HepG2 (cell line): ENCODE measurements around the gene BBOF1. TPM values are rescaled to one million over a fixed set of nuclear protein-coding genes. Genes with fewer than 3 reads are reported as not detected.

Source experiments
- CBX1 ChIP-seq: IDR thresholded peaks from one replicate; pipeline ENCODE4 v1.6.1; 2016; ENCODE audit warnings: antibody characterized with exemption, low read depth
- ETV5 ChIP-seq: IDR thresholded peaks from 2 replicates; pipeline ENCODE4 v1.6.1; 2018; ENCODE audit warnings: missing biosample characterization, missing genetic modification reagents, inconsistent platforms, borderline replicate concordance
- KLF16 ChIP-seq, 2 experiments: sonication (generic) in 1 of 2; formaldehyde crosslinking in 1 of 2; IDR thresholded peaks; 2 replicates each; pipeline versions ENCODE4 v1.6.1 to v1.8.0; 2016 to 2023; ENCODE audit warnings: missing genetic modification reagents in 2 of 2, missing compliant biosample characterization in 1 of 2
- MAFG ChIP-seq: sonication (generic); formaldehyde crosslinking; IDR thresholded peaks from 2 replicates; pipeline ENCODE4 v1.5.1; 2020; ENCODE audit warnings: mild to moderate bottlenecking, missing genetic modification reagents
- NCOR1 ChIP-seq: fragments of 200-600 bp; sonication (generic); IDR thresholded peaks from 2 replicates; pipeline ENCODE4 v1.7.0; 2017; ENCODE audit warnings: antibody characterized with exemption, low read length, borderline replicate concordance
- PHF5A ChIP-seq: IDR thresholded peaks from one replicate; pipeline ENCODE4 v1.6.1; 2018; ENCODE audit warnings: low read depth, missing genetic modification reagents; ENCODE audit not compliant: unreplicated experiment
- RFXAP ChIP-seq: sonication (generic); formaldehyde crosslinking; IDR thresholded peaks from 2 replicates; pipeline ENCODE4 v1.4.0; 2020; ENCODE audit warnings: missing genetic modification reagents, borderline replicate concordance
- SIX4 ChIP-seq: sonication (generic); formaldehyde crosslinking; IDR thresholded peaks from 2 replicates; pipeline ENCODE4 v1.4.0; 2020; ENCODE audit warnings: missing genetic modification reagents
- TCF7L2 ChIP-seq: IDR thresholded peaks from 2 replicates; pipeline ENCODE4 v1.6.1; 2011; ENCODE audit warnings: mild to moderate bottlenecking, low read depth, low read length, moderate library complexity
- ZBTB42 ChIP-seq: sonication (generic); formaldehyde crosslinking; IDR thresholded peaks from 2 replicates; pipeline ENCODE4 v1.5.0; 2020; ENCODE audit warnings: mild to moderate bottlenecking, missing genetic modification reagents
- ZFP1 ChIP-seq: IDR thresholded peaks from 2 replicates; pipeline ENCODE4 v1.6.1; 2016
- ZNF124 ChIP-seq: sonication (generic); formaldehyde crosslinking; IDR thresholded peaks from 2 replicates; pipeline ENCODE4 v1.4.0; 2020; ENCODE audit warnings: missing genetic modification reagents
- ZNF205 ChIP-seq: IDR thresholded peaks from 2 replicates; pipeline ENCODE4 v1.6.1; 2018; ENCODE audit warnings: missing biosample characterization, missing genetic modification reagents
- ZNF225 ChIP-seq: sonication (generic); formaldehyde crosslinking; IDR thresholded peaks from 2 replicates; pipeline ENCODE4 v1.4.0; 2020; ENCODE audit warnings: mild to moderate bottlenecking, missing genetic modification reagents
- ZNF430 ChIP-seq: sonication (generic); formaldehyde crosslinking; IDR thresholded peaks from 2 replicates; pipeline ENCODE4 v1.9.0; 2021; ENCODE audit warnings: mild to moderate bottlenecking, missing genetic modification reagents
- ZNF510 ChIP-seq: sonication (generic); formaldehyde crosslinking; IDR thresholded peaks from 2 replicates; pipeline ENCODE4 v1.4.0; 2020; ENCODE audit warnings: low read depth, mild to moderate bottlenecking, missing genetic modification reagents
- ZNF556 ChIP-seq: sonication (generic); formaldehyde crosslinking; IDR thresholded peaks from 2 replicates; pipeline ENCODE4 v1.4.0; 2020; ENCODE audit warnings: mild to moderate bottlenecking, missing genetic modification reagents, borderline replicate concordance
- ZNF782 ChIP-seq: sonication (generic); formaldehyde crosslinking; IDR thresholded peaks from 2 replicates; pipeline ENCODE4 v1.4.0; 2020; ENCODE audit warnings: missing genetic modification reagents, mild to moderate bottlenecking, borderline replicate concordance
- ZSCAN21 ChIP-seq: sonication (generic); formaldehyde crosslinking; IDR thresholded peaks from 2 replicates; pipeline ENCODE4 v1.8.0; 2022; ENCODE audit warnings: mild to moderate bottlenecking, missing genetic modification reagents, moderate library complexity, borderline replicate concordance
- polyA plus RNA-seq, 8 experiments: library from polyadenylated mRNA; depleted of rRNA in 3 of 8; stranded (reverse) in 7 of 8; unstranded in 1 of 8; fragments of >200 nt; fragmentation: Illumina TruSeq in 4 of 8; extraction: Trizol in 4 of 8; gene quantifications; 2 replicates each; pipeline versions ENCODE4 v1.2.1 to v1.2.3, GENCODE V29; 2011 to 2016; ENCODE audit warnings: low read depth in 4 of 8, missing spikeins in 1 of 8, mixed read lengths in 1 of 8; ENCODE audit not compliant: insufficient read depth in 1 of 8
- total RNA-seq, 5 experiments: library from RNA; depleted of rRNA; stranded (reverse); fragments of >200 nt; fragmentation: Illumina TruSeq; extraction: Trizol; gene quantifications; 2 replicates each; pipeline ENCODE4 v1.2.3, GENCODE V29; 2016; ENCODE audit warnings: low read depth in 1 of 5
- TF ChIP-seq, protein P1 (sequence below): sonication (generic); formaldehyde crosslinking; IDR thresholded peaks from 2 replicates; pipeline ENCODE4 v1.4.0; 2020; ENCODE audit warnings: mild to moderate bottlenecking, missing genetic modification reagents
- TF ChIP-seq, protein P2 (sequence below): sonication (generic); formaldehyde crosslinking; IDR thresholded peaks from 2 replicates; pipeline ENCODE4 v1.5.1; 2020; ENCODE audit warnings: missing genetic modification reagents, mild to moderate bottlenecking, borderline replicate concordance
- TF ChIP-seq, protein P3 (sequence below): sonication (generic); formaldehyde crosslinking; IDR thresholded peaks from 2 replicates; pipeline ENCODE4 v1.5.1; 2020; ENCODE audit warnings: mild to moderate bottlenecking, missing genetic modification reagents, borderline replicate concordance

The BBOF1 gene
- total and polyA plus RNA-seq, 2 of the 13 experiments (the other 11 are each of a cell fraction or from before 2014, with no cell fraction given), result 1.6 to 2.3 TPM

DNA sequence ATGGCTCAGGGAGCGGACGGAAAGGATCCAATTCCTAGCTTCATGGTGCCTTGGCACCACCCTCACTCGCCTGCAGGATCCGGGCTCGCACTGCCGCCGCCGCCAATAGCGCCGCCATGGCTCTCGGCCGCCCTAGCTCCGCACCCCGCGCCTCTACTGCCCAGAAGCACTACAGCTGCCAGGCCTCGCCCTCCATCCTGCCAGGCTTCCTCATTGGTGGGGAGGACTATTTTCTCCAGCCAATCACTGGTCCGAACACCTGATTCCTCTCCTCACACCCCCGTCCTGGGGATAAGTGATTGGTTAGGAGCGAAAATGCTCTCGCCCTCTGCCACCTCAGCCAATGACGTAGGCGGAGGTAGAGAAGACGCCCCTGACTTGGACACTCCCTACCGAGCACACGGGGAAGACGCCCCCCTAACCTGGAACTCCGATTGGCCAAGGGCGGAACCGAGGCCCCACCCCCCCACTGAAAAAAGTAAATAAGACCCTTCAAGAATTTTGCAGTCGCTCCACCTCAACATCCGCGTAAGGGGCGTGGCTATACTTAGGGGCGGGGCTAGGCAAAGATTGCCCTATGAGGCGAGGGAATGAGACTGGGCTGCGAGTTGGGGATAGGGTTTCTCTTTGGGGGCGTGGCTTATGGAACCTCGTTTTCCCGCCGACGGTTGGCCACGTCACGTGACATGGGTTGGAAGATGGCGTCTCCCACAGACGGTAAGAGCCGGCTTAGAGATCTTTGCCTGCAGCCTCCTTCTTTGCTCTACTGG, 65.3 kb downstream of the BBOF1 start, which contains the start of the genes ALDH6A1 and LIN52 (continued):
- TF ChIP-seq ZNF225 (CRISPR knock-in tag), result no peak
- no peak for TF ChIP-seq ETV5 (CRISPR knock-in tag)
- TF ChIP-seq ZBTB42 (CRISPR knock-in tag), result peak; percentile 23; the same call in 1 of the 2 replicates
- TF ChIP-seq, protein P1, sequence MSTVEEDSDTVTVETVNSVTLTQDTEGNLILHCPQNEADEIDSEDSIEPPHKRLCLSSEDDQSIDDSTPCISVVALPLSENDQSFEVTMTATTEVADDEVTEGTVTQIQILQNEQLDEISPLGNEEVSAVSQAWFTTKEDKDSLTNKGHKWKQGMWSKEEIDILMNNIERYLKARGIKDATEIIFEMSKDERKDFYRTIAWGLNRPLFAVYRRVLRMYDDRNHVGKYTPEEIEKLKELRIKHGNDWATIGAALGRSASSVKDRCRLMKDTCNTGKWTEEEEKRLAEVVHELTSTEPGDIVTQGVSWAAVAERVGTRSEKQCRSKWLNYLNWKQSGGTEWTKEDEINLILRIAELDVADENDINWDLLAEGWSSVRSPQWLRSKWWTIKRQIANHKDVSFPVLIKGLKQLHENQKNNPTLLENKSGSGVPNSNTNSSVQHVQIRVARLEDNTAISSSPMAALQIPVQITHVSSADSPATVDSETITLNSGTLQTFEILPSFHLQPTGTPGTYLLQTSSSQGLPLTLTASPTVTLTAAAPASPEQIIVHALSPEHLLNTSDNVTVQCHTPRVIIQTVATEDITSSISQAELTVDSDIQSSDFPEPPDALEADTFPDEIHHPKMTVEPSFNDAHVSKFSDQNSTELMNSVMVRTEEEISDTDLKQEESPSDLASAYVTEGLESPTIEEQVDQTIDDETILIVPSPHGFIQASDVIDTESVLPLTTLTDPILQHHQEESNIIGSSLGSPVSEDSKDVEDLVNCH, result no peak
- no peak; the same call in 1 of the 2 replicates for TF ChIP-seq ZSCAN21 (CRISPR knock-in tag)
- TF ChIP-seq CBX1, result no peak
- TF ChIP-seq, protein P2, sequence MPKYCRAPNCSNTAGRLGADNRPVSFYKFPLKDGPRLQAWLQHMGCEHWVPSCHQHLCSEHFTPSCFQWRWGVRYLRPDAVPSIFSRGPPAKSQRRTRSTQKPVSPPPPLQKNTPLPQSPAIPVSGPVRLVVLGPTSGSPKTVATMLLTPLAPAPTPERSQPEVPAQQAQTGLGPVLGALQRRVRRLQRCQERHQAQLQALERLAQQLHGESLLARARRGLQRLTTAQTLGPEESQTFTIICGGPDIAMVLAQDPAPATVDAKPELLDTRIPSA (CRISPR knock-in tag), result no peak
- 0 out of 2 replicates have a peak, but pooled peaks have one; percentile 47 for TF ChIP-seq ZNF124 (CRISPR knock-in tag)
- no peak for TF ChIP-seq ZNF430 (CRISPR knock-in tag)
- TF ChIP-seq SIX4 (CRISPR knock-in tag), result peak; percentile 44; the same call in 1 of the 2 replicates
- TF ChIP-seq, protein P3, sequence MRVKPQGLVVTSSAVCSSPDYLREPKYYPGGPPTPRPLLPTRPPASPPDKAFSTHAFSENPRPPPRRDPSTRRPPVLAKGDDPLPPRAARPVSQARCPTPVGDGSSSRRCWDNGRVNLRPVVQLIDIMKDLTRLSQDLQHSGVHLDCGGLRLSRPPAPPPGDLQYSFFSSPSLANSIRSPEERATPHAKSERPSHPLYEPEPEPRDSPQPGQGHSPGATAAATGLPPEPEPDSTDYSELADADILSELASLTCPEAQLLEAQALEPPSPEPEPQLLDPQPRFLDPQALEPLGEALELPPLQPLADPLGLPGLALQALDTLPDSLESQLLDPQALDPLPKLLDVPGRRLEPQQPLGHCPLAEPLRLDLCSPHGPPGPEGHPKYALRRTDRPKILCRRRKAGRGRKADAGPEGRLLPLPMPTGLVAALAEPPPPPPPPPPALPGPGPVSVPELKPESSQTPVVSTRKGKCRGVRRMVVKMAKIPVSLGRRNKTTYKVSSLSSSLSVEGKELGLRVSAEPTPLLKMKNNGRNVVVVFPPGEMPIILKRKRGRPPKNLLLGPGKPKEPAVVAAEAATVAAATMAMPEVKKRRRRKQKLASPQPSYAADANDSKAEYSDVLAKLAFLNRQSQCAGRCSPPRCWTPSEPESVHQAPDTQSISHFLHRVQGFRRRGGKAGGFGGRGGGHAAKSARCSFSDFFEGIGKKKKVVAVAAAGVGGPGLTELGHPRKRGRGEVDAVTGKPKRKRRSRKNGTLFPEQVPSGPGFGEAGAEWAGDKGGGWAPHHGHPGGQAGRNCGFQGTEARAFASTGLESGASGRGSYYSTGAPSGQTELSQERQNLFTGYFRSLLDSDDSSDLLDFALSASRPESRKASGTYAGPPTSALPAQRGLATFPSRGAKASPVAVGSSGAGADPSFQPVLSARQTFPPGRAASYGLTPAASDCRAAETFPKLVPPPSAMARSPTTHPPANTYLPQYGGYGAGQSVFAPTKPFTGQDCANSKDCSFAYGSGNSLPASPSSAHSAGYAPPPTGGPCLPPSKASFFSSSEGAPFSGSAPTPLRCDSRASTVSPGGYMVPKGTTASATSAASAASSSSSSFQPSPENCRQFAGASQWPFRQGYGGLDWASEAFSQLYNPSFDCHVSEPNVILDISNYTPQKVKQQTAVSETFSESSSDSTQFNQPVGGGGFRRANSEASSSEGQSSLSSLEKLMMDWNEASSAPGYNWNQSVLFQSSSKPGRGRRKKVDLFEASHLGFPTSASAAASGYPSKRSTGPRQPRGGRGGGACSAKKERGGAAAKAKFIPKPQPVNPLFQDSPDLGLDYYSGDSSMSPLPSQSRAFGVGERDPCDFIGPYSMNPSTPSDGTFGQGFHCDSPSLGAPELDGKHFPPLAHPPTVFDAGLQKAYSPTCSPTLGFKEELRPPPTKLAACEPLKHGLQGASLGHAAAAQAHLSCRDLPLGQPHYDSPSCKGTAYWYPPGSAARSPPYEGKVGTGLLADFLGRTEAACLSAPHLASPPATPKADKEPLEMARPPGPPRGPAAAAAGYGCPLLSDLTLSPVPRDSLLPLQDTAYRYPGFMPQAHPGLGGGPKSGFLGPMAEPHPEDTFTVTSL (CRISPR knock-in tag), result no peak
- no peak for TF ChIP-seq TCF7L2
- TF ChIP-seq ZNF782, result no peak
- no peak for TF ChIP-seq PHF5A (CRISPR knock-in tag)
- TF ChIP-seq KLF16 (CRISPR knock-in tag; IDR thresholded peaks at IDR 0.05), result peak in 1 of 2 experiments; percentile 74; a peak in 2 of 4 replicates
- TF ChIP-seq ZFP1 (CRISPR knock-in tag), result no peak
- TF ChIP-seq ZNF205 (CRISPR knock-in tag), result peak; percentile 40; the same call in 1 of the 2 replicates
- TF ChIP-seq NCOR1, result peak; percentile 59; the same call in 1 of the 2 replicates
- no peak for TF ChIP-seq ZNF510 (CRISPR knock-in tag)
- peak; percentile 85; the same call in 1 of the 2 replicates for TF ChIP-seq RFXAP (CRISPR knock-in tag)
- TF ChIP-seq ZNF556 (CRISPR knock-in tag), result no peak
- TF ChIP-seq MAFG (CRISPR knock-in tag), result no peak
